ENCODE results near the gene CRYM.
"Not testable (repeated sequence)": the region's sequence is repeated elsewhere in the genome, so short reads cannot be mapped to it uniquely, and the experiment has no call there.

The CRYM gene

DNA sequence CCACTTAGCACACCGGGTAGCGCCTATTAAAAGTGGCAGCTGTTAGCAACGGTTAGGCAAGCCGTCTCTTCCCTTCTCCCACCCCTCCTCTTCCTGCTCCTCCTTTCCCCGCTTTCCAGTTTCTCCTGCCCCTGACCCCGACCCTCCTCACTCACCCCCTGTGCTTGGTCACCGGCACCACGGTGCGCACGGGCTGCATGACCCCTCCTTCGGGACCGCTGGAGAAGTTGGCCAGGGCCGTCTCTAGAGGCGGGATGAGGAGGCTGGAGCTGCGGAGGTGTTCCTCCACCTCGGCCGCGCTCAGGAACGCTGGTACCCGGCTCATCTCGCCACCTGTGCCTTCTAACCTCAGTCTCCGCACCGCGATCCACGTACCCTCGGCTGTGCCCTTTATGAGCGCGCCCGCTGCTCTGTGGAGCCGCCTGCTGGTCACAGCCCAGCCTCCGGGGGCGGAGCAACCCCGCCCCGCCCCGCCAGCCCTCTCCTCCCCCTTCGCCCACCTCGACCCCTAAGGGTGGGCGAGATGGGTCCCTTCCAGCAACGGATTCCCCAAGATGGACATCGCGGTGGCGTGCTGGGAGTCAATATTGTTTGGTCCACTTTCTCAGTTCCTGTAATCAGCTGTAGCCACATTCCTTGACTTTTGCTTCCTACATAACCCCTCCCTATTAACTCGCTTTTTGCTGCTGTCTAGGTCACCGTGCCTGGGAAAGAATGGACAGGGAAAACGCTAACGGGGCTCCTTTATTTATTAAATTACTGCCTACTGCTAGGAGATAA is at the start of gene CRYM:
Gene CRYM (minus strand): TSS at position 364 of the 780 bp plus-strand sequence. CDS start 39 bp downstream, at position 325.
- DNase-seq (ENCODE audit: low read depth) = peak; percentile 14

DNA sequence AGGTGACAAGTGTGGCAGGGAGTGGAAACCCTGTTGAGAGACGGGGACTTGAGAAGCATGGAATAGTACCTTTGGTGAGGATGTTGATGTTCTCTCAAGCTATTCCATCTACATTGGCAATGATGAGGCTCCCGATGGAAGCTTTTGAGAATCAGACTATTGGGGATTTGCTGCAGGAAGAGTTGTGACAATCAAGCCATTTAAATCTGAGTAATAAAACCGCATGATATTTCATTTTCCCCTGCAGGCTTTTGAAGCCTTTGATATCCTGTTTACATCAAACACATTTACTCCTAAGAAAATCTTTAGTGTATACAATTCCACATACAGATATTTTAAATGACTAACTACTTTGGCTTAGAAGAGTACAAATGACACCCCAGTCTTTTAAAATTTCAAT is 49.0 kb upstream of the CRYM start:
- no peak for DNase-seq (ENCODE audit: low read depth)

DNA sequence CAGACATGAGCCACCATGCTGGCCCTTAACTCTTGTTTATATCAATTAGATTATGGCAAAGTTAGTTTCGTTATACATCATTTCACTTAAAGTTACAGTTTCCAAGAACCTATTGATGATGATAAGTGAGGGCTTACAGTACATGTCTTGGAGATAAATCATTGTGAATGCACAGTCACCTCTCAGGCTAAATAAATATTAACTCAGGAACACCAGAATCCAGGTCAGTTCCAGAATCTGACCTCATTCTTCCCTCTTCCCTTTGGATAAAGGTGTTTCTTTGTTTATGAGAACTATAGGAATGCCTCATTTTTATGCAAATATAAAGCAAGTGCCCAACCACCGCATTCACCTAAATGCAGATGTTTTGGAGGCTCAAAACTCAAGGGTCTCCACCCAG is 48.4 kb upstream of the CRYM start:
- DNase-seq (ENCODE audit: low read depth) = no peak

DNA sequence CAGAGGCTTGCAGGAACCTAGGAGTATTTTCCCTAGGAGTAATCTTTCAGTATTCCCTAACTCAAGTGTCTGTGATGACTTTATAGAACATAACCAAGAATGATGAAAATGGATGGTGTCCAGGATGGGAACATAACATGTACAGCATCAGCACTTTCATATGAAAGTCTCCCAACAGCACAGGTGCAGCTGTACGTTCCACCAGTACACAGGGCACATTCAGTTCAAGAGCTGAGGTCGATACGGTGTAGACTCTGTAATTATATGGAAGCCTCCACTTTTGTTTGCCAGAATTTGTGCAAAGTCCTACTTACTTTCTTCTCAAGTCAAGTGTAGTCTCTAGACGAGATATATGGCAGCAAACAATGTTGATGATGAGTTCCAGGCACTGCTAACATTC is 46.2 kb upstream of the CRYM start:
- DNase-seq (ENCODE audit: low read depth) = no peak

DNA sequence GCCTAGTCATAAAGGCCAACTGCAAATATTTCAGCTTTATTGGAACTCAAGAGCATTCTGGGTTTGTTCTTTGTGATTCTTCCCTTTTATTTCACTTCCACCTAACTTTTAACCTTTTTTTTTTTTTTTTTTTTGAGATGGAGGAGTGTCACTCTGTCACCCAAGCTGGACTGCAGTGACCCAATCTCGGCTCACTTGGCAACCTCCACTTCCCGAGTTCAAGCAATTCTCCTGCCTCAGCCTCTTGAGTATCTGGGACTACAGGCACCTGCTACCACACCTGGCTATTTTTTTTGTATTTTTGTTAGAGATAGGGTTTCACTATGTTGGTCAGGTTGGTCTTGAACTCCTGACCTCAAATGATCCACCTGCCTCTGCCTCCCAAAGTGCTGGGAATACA is 44.2 kb upstream of the CRYM start:
- not testable (repeated sequence) for DNase-seq (ENCODE audit: low read depth)

DNA sequence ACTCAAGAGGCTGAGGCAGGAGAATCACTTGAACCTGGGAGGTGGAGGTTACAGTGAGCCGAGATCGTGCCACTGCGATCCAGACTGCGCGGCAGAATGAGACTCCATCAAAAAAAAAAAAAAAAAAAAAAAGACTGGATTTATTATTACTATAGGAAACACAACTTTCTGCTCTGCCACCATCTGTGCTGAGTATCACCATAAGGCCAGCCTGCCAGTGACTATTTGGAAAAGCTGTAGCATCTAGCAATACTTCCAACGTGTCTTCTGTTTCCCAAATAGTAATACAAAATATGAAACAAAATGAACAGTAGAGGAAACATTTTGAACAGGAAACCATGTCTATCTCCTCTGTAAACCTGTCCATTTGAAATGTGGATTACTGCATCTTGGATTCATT is 43.6 kb upstream of the CRYM start:
- no peak for DNase-seq (ENCODE audit: low read depth)

DNA sequence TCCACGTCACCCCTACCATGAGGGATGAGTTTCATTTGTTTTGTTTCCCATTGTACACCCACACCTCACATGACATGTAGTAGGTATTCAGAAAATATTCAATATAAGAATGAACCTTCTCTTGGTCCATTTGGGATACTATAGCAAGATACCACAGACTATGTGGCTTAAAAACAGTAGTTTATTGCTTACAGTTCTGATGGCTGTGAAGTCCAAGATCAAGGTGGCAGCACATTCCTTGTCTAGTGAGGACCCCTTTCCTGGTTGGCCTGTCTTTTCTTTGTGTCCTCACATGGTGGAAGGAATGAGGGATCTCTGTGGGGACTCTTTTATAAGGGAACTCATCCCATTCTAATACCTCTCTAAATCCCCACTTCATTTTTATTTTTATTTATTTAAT is 36.2 kb upstream of the CRYM start:
- DNase-seq (ENCODE audit: low read depth) = no peak

DNA sequence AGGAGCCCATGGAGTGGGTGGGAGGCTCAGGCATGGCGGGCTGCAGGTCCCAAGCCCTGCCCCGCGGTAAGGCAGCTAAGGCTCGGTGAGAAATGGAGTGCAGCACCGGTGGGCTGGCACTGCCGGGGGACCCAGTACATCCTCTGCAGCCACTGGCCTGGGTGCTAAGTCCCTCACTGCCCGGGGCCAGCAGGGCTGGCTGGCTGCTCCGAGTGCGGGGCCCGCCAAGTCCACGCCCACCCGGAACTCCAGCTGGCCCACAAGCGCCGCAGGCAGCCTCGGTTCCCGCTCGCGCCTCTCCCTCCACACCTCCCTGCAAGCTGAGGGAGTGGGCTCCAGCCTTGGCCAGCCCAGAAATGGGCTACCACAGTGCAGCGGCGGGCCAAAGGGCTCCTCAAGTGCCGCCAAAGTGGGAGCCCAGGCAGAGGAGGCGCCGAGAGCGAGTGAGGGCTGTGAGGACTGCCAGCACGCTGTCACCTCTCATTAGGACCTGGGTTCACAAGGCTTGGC is 34.8 kb upstream of the CRYM start:
- not testable (repeated sequence) for DNase-seq (ENCODE audit: low read depth)

DNA sequence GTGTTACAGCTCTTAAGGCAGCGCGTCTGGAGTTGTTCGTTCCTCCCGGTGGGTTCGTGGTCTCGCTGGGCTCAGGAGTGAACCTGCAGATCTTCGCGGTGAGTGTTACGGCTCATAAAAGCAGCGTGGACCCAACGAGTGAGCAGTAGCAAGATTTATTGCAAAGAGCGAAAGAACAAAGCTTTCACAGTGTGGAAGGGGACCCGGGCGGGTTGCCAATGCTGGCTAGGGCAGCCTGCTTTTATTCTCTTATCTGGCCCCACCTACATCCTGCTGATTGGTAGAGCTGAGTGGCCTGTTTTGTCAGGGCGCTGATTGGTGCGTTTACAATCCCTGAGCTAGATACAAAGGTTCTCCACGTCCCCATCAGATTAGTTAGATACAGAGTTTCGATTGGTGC is 34.0 kb upstream of the CRYM start:
- DNase-seq (ENCODE audit: low read depth) = not testable (repeated sequence)

DNA sequence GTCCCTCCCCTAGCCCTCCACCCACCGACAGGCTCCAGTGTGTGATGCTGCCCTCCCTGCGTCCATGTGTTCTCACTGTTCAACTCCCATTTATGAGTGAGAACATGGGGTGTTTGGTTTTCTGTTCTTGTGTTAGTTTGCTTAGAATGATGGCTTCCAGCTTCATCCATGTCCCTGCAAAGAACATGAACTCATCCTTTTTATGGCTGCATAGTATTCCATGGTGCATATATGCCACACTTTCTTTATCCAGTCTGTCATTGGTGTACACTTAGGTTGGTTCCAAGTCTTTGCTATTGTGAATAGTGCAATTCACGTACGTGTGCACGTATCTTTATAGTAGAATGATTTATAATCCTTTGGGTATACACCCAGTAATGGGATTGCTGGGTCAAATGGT is 28.6 kb upstream of the CRYM start:
- not testable (repeated sequence) for DNase-seq (ENCODE audit: low read depth)

DNA sequence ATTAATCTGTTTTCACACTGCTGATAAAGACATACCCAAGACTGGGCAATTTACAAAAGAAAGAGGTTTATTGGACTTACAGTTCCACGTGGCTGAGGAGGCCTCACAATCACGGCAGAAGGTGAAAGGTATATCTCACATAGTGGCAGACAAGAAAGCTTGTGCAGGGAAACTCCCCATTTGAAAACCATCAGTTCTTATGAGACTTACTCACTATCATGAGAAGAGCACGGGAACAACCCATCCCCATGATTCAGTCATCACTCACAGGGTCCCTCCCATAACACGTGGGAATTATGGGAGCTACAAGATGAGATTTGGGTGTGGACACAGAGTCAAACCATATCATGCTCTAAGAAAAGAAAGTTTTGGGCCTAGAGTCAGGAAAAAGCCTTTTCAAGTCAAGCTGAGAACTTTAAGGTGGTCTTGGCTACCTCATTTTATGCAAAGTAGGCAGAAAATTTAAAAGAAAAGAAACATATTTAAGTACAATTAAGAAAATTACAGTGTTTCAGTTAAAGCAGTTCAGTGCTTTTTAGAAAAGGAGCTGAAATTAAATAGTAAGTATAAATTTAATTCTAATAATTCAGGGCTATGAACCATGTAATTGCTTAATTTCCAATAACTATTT is 24.9 kb upstream of the CRYM start:
- no peak for DNase-seq (ENCODE audit: low read depth)

DNA sequence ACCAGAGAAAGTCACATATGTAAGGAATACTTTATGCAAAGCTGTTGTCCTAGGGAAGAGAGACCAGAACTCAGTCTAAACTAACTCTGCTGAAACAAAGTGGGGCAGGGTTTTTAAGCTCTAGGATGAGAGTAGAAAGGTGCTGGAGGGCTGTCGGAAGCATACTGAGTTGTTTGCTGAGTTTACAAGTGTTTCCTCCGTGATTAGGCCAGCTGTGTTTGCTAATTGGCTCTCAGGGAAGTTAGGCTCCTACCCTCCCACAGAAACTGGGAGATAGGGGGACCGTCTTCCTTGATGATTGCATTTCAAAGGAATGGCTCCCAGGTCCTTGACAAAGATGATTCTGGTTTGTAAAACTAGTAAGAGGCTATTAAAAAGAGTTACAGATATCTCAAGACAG is 24.4 kb upstream of the CRYM start:
- no peak for DNase-seq (ENCODE audit: low read depth)

DNA sequence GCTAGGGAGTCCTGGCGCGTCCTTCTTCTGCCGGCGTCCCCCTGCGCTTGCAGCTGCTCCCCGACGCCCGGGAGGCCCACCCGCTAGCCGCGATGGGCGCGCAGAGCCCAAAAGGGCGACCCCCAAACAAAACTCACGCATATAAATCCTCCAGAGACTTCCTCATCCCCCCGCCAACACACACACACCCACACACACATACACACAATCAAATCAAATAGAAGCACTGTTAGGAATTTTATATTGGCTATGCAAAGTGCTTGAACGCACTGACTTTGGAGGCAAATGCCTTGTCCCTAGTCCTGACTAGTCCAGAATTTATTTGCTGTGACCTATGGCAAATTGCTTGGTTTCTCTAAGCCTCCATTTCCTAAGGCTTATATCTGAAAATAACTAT is 23.8 kb upstream of the CRYM start:
- no peak for DNase-seq (ENCODE audit: low read depth)

DNA sequence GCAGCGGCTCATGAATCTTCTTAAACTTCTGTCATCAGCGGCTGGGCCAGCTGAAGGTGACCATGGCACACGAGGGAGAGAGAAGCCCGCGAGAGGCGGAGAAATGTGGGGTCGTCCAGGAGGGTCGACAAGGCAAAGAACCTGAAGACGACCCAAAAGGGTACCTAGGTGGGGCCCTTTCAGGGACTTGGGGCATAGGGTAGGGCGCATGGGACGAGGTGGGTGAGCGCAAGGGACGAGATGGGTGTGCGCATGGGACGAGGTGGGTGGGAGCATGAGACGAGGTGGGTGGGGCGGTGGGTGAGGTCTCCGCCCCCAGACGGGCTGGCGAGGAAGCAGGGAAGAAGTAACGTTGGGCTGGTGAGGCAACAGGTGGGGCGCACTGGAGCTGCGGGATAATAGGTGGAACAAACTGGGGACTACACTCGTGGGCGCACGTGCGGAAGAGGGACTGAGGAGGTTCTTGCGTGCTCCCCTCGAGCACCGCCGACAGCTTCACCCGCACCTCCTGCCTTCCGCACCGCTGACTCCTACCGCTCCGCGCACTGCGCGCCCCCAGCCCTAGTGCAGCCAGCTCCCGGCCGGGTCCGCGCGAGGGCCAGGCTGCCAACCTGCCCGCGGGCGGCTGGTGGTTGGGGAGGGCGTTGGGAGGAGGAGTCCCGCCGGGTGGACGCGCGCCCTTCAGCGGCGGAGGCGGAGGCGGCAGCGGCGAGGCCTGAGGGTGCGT is 23.2 kb upstream of the CRYM start:
- peak; percentile 7 for DNase-seq (ENCODE audit: low read depth)

DNA sequence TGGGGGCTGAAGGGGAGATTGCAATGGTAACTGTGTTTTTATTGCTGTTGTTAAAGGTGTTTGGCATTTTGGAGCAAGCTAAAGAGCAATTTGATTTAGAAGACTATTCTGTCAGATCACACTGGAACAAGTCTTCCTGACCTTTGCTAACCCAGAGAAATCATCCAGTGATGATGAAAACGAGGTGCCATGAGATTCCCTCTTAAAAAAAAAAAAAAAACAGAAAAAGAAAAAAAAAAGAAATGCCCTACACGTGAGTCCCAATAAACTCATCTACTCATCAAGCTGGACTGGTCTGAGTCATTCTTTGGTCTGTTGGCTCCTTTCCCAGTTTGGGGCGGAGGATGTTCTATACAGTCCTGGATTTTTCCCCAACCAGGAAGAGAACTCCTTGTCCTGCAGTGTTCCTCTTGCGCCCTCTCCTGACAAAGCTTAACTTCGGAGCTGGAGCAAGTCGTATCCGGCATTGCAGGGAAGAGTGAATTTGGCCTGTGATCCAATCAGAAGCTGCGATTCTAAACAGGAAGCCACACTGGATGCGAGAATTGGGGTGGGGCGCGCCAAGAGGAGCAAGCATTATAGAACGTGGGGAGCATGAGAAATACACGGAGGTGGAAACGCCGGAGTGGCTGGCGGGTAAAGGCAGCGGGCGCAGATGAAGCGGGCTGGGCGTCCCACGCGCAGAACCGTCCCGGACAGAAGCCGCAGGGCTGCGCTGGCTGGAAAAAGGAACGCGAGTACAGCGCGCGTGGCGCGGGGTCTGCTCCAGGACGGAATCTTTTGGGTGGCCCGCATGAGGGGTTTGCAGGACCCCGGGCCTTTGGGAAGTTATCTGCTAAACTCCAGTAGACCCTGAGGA is 22.4 kb upstream of the CRYM start:
- DNase-seq (ENCODE audit: low read depth) = no peak

DNA sequence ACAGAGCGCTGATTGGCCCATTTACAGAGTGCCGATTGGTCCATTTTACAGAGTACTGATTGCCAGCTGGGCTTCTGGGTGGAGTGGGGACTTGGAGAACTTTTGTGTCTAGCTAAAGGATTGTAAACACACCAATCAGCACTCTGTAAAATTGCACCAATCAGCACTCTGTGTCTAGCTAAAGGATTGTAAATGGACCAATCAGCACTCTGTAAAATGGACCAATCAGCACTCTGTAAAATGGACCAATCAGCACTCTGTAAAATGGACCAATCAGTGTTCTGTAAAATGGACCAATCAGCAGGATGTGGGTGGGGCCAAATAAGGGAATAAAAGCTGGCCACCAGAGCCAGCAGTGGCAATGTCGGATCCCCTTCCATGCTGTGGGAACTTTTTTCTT is 11.7 kb upstream of the CRYM start:
- not testable (repeated sequence) for DNase-seq (ENCODE audit: low read depth)

DNA sequence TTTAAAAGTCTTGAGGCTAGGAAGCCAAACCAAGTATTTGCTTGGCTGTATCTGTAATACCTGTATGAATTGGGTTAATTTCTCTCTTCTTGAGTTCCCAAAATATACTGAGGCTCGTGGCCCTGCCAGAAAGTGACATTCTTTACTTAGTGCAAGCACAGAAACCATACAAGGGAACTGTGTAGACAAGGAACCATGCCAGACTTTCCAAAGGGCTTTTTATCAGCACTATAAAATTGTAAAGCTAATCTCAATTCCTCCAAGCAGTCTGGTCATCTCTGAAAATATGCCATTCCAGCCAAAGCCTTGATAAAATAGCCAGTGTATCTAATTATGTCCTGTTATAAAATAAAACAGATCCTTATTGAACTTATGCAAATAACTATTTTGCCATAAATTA is 7.2 kb upstream of the CRYM start:
- DNase-seq (ENCODE audit: low read depth) = no peak

DNA sequence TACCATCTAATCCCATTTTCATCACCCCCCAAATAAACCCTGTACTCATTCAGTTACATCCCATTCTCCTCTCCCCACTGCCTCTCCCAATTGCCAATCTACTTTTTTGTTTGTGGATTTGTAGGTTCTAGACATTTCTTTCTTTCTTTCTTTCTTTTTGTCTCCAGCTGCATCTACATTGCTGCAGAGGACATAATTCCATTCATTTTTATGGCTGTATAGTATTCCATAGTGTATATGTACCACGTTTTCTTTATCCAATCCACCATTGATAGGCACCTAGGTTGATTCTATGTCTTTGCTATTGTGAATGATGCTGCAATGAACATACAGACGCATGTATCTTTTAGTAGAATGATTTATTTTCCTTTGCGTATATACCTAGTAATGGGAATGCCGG is 6.3 kb upstream of the CRYM start:
- no peak for DNase-seq (ENCODE audit: low read depth)

DNA sequence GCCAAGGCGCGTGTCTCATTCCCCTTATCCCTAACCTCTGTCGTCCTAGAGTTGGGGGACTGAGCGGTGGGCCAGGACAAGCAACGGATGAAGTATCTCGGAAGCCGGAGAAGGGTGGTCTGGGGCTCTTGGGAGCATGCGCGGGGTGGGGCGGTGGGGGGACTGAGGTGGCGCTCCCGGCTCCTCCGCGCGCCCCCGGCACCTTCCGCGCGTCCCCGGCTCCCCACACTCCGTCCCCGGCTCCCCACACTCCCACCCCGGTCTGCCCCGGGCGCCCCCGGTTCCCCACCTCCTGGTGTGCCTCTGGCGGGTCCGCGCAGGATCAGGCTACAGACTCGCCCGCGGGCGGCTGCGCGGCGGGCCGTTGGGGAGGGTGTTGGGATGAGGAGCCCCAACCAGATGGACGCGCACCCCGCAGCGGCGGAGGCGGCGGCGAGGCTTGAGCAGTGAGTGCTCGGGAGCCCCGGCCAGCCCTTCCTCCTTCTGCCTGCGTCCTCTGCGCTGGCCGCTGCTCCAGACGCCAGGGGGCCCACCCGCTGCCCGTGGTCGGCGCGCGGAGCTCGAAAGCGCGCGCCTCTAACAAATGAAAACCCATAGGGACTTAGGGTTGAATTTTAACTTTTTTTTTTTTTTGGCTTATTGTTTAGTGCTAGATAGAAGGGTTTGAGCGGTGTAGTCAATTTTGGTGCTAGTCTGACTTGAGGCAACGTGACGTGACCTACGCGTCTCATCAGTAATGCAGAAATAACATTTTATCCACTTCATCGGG is 5.6 kb upstream of the CRYM start:
- DNase-seq (ENCODE audit: low read depth) = no peak

DNA sequence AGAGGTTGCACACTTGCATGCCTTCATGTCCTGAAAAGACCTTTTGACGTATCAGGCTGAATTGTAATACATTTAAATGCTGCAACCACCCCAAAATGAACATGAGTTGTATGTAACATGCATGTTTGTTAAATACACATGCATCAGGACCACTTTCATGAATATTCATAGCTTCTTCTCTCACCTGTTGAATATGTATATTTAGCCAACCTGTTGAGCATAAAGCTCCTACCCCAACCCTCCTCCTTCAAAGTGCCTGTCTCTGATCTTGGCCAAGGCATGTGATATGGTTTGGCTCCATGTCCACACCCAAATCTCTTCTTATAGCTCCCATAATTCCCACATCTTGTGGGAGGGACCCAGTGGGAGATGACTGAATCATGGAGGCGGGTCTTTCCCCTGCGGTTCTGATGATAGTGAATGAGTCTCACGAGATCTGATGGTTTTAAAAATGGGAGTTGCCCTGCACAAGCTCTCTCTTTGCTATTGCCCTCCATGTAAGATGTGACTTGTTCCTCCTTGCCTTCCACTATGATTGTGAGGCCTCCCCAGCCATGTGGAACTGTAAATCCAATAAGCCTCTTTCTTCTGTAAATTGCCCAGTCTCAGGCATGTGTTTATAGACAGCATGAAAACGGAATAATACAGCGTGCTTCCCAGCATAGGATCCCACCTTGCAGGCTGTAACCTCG is 3.8 kb upstream of the CRYM start:
- no peak for DNase-seq (ENCODE audit: low read depth)

DNA sequence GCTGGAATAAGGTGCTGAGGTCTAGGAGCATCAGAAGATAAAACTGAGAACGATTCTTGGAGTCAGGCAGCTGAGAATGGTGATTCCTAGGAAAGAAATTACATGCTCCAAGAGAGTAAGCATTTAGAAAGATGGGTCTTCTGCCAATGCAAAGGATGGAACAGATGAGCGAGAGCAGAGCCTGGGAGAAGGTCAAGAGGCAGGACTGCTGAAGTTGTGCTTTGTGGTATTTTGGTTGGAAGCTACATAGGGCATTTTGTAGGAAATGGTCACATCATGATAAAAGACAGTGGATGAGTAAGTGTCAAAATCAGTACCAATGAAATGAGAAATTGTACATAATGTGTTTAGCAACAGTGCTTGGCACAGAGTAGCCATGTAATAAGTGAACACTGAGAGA is 1.4 kb upstream of the CRYM start:
- no peak for DNase-seq (ENCODE audit: low read depth)

Data from activated T-cell treated with anti-CD3 and anti-CD28 coated beads for 1 hour (primary cell).